HG03565 (cell line): ENCODE results near the gene NRXN3.

ENCODE experiments used
- ATAC-seq: cut with Tn5 transposase; IDR thresholded peaks from one replicate; pipeline ENCODE4 v1.9.1; 2021; ENCODE audit warnings: mild to moderate bottlenecking, moderate library complexity; ENCODE audit not compliant: unreplicated experiment

The NRXN3 gene

DNA sequence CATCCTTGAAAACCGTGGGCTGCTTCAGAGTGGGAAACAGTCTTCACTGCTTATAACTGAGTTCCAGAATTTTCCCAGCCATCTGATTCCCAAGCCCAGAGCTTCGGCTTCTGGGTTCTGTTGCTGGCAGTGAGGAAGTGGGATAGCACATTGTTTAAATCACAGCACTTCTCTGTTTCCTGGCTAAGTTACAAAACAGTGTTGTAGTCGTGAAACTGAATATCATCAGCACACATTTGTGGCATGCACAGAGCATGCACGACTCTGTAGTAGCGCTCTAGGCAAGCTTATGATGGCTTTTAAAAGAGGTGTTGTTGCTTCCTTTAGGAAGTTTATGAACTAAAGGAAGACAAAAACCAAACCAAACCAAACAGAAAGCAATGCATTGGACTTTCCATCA lies 1005.5 kb downstream of the NRXN3 start:
- ATAC-seq: no peak

DNA sequence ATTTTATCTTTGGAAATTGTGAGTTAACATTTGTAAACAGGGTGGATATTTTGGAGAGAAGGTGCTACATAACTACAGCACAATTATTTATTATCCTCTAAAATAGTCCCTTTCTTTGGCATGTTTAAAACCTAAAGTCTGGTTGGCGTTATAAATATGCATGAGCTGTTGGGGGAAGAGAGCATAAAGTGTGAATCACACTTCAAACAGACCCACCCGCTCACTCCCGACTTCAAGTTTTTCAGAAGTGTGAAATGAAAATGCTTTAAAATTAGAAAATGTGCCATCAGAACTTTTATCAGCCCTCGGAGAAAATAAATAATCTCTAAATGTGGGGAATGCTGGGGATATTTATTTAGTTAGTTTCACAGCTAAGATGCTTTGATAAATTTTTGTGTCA lies 1006.9 kb downstream of the NRXN3 start:
- ATAC-seq: no peak

DNA sequence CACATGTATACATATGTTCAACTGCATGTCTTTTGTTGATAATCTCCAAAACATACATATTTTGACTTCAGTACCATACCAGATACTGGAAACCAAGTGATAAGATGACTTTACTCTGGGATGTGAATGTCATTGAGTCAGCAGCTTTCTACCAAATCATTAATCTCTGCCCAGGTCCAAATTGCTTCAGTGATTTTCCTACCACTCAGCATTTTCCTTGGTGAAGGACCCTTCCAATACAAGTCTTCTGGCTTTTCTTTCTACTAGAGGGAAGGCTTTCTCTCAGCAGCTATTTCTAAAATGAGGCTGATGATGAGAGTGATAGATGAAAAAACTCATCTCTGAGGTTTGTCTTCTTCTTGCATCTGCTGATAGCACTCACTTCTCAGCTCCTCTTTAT lies 1008.5 kb downstream of the NRXN3 start:
- ATAC-seq: no peak

DNA sequence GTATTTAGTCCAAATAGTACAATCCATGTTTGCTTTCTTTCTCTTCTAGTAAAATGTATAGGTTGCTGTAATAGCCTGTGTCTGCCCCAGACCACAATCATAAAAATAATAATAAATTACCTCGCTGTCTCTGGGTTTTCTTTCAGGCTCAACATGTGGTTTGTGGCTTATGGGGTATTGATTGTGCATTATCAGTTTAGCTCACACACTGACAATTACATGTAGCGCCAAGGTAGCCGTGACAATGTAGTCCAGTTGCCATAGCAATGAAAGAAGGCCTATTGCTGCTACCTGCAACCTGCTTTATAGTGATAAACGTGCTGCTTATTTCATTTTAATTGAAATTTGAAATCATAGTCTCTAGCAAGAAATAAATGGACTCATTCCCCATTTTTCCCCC lies 1009.8 kb downstream of the NRXN3 start:
- ATAC-seq: no peak

DNA sequence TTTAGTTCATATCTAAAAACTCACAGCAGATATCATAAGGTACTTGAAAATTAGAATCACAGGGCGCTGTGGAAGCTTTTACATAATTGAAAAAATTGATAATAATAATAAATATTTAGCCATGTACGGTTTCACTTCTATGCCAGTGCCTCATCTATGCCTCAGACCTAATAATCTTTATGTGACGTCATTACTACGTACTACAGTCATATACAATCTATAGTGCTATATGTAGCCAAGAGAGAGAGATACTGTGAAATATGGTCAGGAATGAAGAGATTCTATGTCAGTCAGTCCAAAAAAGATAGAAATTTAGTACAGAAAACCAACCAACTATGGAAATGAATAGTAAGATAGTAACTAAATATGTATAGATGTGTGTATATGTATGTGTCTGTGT lies 1010.5 kb downstream of the NRXN3 start:
- no peak for ATAC-seq

DNA sequence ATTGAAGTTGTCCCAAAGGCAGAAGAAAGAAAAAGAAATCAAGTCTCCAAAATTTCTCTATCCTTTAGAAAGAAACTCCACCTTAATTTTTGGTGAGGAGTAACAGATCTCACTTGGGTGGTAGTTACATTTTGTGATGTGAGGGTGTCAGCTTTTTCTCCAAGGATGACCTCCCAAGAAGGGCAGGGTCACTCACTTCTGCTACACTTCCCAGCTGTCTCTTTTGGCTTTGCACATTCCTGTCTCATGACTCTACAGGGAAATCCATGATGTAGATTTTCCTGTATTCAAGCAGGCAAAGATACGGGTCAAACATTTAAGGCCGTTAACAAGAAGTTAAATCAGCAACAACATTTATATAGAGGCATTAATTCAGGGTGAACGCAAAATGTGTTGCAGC lies 1016.4 kb downstream of the NRXN3 start:
- ATAC-seq: no peak

DNA sequence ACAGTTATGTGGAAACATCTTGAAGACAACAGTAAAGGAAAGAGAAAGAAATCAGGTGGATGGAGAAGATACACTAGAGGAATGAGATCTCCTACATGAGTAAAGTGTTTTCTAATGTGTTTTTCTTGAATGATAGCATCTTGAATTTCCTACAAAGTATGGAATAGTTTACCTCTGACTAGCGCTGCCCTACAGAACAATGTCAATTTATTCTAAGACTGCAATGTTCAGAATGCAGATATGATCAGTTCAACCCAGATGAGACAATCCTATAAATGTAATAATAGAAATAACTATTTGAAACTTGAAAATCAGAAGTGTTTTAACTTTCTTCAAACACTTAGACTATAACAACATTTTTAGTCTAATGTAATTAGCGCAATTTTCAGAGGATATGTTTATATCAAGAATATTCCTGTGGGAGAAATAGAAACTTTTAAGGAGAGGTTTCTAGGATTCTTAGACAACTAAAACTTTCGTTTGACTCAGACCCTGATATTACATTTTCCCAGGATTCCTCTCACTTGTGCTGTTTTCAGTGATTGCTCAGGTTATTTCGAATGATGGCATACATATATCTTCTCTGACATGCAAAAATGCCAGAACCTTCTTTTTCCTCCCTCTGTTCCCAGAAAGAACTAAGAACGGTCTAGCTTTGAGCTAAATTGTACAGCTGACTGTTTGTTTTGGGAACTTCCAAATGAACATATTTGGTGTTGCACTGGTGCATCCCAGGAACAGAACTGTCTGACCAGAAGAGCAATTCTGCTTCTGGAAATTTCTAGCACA lies 1023.7 kb downstream of the NRXN3 start:
- no peak for ATAC-seq

DNA sequence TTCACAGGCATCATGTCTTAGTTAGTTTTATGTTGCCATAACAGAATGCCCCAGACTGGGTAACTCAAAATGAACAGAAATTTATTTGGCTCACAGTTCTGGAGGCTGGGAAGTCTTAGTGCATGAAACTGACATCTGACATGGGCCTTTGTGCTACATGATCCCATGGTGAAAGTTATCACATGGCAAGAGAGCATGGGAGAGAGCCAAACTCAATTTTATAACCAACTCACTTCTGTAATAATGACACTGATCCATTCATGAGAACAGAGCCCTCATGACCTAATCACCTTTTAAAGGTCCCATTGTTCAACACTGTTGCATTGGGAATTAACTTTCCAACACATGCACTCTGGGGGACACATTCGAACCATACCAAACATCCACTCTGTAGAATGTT lies 1026.0 kb downstream of the NRXN3 start:
- no peak for ATAC-seq

DNA sequence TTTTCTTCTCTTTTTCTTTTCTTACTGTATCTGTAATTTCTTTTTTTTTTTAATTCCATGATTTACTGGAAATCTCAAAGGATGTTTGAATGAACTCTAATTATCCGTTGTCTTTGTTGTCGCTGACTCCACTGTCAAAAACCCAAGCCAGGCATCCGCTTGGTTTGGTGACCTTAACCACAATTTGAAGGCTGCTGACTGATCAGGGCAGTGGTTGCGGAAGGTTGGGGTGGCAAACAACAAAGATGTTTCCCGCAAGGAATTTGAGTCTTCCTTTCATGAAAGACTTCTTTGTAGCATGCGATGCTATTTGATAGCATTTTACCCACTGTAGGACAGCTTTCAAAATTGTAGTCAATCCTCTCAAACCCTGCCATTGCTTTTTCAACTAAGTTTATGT lies 1027.3 kb downstream of the NRXN3 start:
- no peak for ATAC-seq

DNA sequence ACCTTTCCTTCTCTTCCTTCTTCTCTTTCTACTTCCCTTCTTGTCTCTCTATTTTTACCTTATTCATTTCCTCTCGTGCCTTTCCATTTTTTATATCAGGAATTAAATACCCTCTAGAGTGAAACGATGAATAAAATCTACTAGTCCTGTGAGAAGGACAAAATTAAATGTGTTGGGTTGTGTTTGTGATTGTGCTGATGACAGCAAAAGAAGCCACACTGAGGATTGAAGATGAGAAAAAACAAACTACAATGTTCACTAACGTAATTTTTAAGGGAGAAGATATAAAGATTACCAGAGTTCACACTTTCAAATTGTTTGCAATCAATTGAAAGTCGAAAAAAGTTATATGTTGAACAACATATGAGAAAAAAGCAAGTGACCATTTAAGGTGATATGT lies 1029.0 kb downstream of the NRXN3 start:
- ATAC-seq: no peak

DNA sequence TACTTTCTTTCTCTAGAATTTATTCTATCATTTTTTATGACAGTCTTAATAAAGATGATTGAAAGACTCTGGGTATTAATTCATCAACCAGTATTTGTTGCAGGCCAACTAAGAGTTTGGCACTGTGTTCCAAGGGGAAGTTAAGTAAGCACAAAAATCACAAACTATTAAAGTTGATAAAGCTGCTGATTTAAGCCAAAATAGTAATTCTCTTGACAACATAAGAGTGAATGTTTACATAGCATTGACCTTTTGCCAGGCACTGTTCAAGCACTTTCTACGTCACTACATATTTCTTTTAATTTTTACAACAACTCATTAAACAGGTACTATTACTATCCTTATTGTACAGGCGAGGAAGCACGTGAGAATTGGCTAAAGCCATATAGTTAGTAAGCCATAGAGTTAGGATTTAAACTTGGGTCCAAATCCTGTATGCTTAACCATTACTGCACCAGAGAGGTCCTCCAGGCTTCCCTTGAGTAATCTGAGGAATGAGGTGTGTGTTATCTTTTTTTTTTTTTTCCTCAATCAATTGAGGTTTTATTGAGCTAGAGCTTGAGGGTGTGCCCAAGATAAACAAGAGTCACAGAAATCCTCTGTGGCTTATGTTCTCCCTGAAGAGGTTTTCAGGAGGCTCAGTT lies 1031.5 kb downstream of the NRXN3 start:
- ATAC-seq: no peak

DNA sequence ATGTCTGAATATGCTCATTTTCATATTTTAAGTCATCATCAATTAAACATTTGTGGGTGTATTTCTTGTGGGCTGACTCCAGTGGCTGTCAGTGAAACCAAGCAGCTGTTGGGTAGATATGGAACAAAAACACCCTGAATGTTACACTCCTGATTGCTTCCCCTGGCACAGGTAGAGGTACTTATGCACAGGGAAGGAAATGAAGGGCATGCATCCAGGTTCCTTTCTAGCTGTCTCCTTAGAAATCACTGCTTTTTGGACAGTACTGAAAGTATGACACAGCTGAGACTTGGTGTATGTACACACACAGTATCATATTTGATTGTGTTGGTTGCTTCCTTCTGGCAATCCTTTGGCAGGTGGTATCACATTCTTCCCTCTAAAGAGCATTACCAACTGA lies 1034.4 kb downstream of the NRXN3 start:
- no peak for ATAC-seq

DNA sequence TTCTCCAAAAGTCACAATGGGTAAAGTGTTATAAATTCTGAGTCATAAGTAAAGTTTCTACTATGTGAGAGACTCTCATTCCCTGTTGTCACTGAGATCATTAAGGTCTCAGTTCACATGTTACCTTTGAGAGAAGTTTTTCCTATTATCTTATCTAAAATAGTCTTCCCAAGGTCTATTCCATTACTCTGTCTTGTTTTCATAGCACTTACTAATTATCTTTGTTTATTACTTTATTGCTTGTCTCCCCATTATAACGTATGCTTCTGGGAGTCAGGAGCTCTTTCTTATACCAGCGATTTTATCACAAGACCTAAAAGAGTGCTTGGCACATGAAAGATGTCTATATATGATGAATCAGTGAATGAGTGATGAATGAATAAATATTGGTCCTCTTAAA lies 1039.2 kb downstream of the NRXN3 start:
- no peak for ATAC-seq

DNA sequence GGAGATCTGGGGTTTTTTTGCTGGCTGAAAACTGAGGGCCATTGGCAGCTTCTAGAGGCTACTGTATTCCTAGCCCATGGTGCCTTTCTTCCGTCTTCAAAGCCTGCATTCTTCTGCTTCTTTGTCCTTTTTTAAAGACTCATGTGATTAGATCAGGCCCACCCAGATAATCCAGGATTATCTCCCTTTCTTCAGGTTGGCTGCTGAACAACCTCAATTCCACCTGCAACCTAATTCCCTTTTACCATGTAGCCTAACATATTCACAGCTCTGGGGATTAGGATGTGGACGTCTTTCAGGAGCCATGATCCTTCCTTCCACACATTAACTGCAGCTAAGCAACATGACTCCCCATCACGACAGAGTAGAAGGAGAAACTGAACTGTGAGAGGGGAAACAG lies 1055.6 kb downstream of the NRXN3 start:
- no peak for ATAC-seq

DNA sequence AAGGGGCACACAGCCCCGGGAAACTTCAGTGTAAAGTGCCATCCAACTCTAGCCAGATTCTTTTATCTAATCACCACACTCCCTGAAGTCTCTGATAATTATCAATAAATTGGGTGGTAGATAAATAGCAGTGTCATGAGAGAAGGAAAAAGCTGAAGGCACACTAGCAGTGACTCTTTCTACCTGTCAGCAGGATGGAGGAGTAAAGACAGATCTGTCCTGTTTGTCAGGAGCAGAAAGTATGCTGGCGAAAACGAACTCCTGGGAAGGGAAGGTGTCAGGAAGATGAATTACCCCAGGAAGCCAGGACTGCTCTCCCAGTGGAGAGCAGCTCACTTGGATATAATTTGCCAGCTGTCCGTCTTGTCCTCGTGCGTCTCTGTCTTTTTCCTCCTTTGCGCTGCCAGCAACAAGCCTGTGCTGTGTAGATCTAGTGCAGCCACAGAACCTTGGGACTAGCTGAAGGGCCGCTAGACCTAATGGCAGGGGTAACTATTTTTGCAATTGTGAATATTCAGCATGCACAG lies 1059.3 kb downstream of the NRXN3 start:
- ATAC-seq: no peak

DNA sequence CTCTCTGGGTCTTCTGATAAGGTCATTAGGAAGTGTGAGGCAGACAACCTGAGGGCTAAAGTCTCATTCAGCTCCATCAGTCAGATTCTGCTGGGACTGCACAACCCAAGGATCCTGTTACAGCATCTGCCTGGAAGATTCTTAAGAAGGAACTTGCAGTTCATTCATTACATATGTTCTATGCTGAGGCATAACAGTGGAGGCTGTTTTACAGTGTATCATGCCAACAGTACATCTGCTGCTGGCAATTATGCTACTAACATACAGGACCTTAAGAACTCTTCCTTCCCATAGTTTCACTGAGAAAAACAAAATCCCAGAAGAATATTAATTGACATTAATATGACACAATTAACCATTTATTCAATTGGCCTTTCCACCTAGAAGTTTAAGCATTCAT lies 1072.5 kb downstream of the NRXN3 start:
- no peak for ATAC-seq

DNA sequence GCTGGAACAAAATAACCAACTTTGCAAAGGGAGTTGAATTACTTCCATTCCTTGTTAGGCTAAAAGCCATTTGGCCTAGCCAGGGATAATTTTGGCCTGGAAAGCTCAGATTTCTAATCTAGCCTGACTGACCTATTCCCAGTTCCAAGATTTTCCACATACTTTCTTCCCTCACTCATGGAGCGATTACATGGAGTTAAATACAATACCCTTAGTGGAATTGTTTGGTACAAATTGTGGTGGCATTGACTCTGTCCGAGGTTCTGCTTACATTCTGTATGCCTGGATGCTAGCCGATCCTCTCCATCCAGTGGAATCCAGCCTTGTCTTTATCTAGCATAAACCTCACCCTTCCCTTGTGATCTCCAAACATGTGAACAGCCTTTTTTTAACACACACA lies 1076.0 kb downstream of the NRXN3 start:
- no peak for ATAC-seq

DNA sequence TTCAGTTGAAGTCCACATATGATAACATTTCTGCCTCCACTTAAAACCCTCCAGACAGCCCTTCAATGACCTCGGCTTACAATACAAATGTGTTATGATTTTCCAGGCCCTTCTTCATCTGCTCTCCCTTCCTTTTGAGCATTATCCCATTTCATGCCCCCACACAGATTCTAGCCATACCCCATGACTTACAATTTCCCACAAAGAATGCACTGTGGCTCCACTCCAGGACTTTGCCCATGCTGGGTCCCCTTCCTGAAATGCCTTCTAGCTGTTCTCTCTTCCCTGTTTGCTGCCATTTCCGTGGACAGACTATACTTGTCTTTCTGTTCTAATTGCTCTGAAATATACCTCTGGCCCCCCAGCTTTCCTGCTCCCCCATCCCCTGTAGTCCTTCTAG lies 1078.0 kb downstream of the NRXN3 start:
- ATAC-seq: no peak

DNA sequence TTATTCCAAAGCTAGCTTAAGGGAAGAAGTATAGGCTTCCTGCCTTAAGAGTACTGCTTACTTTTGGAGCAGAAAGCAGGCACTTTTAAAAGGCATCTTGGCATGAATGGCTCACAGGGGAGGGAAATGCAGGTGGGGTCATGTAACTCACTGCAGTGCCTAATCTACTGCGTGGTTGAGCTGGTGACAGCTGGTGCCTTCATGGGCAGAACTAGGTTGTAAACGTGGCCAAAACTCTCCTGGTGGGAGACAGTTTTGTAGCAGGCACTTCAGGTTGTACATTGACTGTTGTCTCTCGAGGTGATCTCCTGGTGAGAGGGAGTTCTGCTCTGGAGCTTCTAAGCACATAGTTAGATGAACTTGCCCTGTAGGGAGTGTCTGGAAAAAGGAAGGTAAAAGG lies 1078.6 kb downstream of the NRXN3 start:
- ATAC-seq: no peak

DNA sequence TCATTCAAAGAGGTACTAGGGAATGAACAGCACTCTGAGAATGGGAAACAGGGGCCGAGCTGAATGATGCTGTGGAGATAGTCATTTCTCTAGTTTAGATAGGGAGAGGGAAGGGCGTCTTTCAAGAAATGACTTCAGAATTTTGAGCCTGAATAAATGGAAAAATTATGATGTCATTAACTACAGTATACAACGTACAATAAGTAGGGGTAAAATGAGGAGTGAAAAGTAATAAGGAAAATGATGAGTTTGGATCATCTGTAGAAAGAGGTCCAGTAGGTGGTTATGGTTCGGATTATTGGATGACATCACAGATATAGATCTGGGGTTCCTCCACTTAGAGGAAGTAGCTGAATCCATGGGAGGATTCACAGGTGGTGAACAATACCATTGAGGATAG lies 1081.1 kb downstream of the NRXN3 start:
- no peak for ATAC-seq

DNA sequence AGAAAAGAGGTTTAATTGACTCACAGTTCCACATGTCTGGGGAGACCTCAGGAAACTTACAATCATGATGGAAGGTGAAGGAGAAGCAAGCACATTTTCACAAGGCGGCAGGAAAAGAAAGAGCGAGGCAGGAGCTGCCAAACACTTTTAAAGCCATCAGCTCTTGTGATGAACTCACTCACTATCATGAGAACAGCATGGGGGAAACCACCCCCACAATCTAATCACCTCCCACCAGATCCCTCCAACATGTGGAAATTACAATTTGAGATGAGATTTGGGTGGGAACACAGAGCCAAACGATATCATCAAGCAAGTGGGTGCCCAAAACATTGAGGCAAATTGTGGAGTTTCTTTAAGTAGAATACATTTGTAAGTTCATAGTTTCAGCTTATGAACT lies 1083.4 kb downstream of the NRXN3 start:
- ATAC-seq: no peak

DNA sequence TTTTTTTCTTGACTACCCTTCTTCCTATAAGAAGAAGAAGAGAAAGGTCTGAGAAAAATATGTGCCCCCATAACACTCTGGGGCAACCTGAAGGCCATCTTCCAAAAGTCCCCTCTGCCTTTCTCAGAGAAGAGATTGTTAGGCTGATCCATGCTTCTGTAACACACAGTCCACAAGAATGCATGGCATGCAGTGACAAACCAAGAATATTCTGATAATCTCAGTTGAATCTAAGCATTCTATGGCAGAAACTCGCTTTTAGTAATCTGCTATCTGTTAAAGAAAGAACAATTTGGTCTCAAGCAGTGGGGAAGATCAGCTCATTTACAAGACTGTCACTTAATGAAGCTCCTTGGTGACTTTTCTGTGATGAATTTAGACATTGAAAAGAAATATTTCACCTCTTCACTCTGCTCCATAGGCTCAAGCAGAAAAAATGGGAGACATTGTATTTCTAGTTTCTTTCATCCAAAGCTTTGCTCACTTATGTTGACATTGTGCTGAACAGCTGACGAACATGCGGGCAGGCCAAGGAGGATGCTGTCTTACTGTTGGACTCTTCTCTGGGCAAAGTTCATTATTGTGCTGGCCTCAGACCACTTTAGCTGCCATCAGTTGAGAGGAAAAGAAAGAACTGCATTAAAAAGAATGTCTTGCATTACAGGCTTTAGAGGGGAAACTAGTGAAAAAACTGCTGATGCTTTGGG lies 1084.0 kb downstream of the NRXN3 start:
- no peak for ATAC-seq
